ENCODE measurements around the gene ZNRF3. TPM values are rescaled to one million over a fixed set of nuclear protein-coding genes. Genes with fewer than 3 reads are reported as not detected.

The ZNRF3 gene
- total and polyA plus RNA-seq, 2 experiments from 2014 or later = 0.56 to 3.9 TPM

DNA sequence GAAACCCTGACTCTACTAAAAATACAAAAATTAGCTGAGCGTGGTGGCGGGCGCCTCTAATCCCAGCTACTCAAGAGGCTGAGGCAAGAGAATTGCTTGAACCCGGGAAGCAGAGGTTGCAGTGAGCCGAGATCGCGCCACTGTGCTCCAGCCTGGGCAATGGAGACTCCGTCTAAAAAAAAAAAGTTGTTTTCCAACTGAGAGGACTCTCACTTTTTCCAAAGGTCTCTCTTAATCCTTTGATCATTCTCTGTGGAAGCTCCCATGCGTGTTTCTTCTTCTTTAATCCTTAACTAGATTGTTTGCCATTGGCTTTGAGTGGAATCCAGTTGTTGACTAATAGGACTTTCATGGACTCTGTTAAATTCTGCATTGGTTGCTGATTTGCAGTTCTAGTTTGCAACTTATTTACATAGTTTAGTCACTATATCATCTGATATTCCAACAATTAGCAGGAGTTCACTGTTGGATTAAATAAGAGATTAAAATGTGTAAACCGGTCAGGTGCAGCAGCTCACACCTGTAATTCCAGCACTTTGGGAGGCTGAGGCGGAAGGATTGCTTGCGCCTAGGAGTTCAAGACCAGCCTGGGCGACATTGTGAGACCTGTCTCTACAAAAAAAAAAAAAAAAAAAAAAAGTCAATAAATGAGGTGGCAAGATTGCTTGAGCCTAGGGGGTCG, 98.6 kb downstream of the ZNRF3 start:
- Histone ChIP-seq H3K27ac (no peak overlapping the region), H3K27me3 (replicated peaks; ENCODE audit: insufficient read depth) (no peaks in the 10 kb centered on the region), H3K4me3 (no peak overlapping the region), H3K9ac (no peak overlapping the region), H3K9me2 (ENCODE audit: insufficient read depth) (no peaks in the 10 kb centered on the region), H3K4me1 (ENCODE audit: insufficient read depth) (peaks cover 19% of the 10 kb centered on the region), H4K20me1 (ENCODE audit: insufficient read depth) (no peaks in the 10 kb centered on the region), H2AFZ (no peak overlapping the region), H3K79me2 (ENCODE audit: insufficient read depth) (0 out of 2 replicates have a peak, but pooled peaks cover 4% of the 10 kb centered on the region), H3K36me3 (ENCODE audit: low read depth) (no peaks in the 10 kb centered on the region), H3K4me2 (ENCODE audit: unreplicated experiment) (no peak overlapping the region), H3F3A (ENCODE audit: insufficient read depth) (no peaks in the 10 kb centered on the region), H3K9me3 (ENCODE audit: low read depth) (no peaks in the 10 kb centered on the region)
- 92 to 93% methylated on average over 14 of the region's 14 CpGs for WGBS, 2 experiments (ENCODE audit: low coverage in 1 of 2, low lambda C conversion rate in 2 of 2, missing lambda C conversion rate in 2 of 2)
- DNase-seq = no peak
- in situ Hi-C loops (cut with MboI) = no loop called here
- TF ChIP-seq EZH2phosphoT487 (IDR thresholded peaks at IDR 0.05; ENCODE audit: insufficient read depth, low read depth) = no peak
- TF ChIP-seq EZH2 (IDR thresholded peaks at IDR 0.05; ENCODE audit: insufficient read depth, poor library complexity, severe bottlenecking) = no peak

DNA sequence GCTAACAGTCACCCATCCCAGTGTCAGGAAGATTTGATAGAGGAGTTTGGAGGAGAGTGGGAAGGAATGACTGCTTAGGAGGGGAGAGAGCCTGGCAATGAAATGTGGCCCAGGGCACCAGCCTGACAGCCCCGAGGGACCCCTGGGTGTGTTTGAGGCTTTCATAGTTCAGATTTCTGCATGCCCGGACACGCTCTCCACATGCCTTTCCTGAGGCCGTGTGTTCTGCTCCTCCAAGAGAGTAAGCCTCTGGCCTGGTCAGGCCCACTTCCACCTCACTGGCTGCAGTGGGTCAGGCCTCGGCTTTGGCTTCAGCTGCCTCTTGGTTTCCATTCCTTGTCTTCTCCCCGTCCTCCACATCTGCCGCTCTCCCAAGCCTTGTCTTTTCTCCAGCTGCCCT, 99.8 kb downstream of the ZNRF3 start:
- Histone ChIP-seq H3K79me2 (ENCODE audit: insufficient read depth) (0 out of 2 replicates have a peak, but pooled peaks cover 4% of the 10 kb centered on the region), H3K4me1 (ENCODE audit: insufficient read depth) (peaks cover 7% of the 10 kb centered on the region), H3K27ac (no peak overlapping the region), H3K9ac (no peak overlapping the region), H3K4me2 (ENCODE audit: unreplicated experiment) (no peak overlapping the region), H4K20me1 (ENCODE audit: insufficient read depth) (no peaks in the 10 kb centered on the region), H3K9me2 (ENCODE audit: insufficient read depth) (no peaks in the 10 kb centered on the region), H3K9me3 (ENCODE audit: low read depth) (no peaks in the 10 kb centered on the region), H3K4me3 (no peak overlapping the region), H3F3A (ENCODE audit: insufficient read depth) (no peaks in the 10 kb centered on the region), H3K36me3 (ENCODE audit: low read depth) (no peaks in the 10 kb centered on the region), H3K27me3 (replicated peaks; ENCODE audit: insufficient read depth) (no peaks in the 10 kb centered on the region), H2AFZ (no peak overlapping the region)
- no peak for DNase-seq
- WGBS, 2 experiments (ENCODE audit: low coverage in 1 of 2, low lambda C conversion rate in 2 of 2, missing lambda C conversion rate in 2 of 2) = 88 to 90% methylated on average over 7 of the region's 7 CpGs
- TF ChIP-seq EZH2phosphoT487 (IDR thresholded peaks at IDR 0.05; ENCODE audit: insufficient read depth, low read depth) (no peak), EZH2 (IDR thresholded peaks at IDR 0.05; ENCODE audit: insufficient read depth, poor library complexity, severe bottlenecking) (no peak)
- in situ Hi-C loops (cut with MboI) = no loop called here

DNA sequence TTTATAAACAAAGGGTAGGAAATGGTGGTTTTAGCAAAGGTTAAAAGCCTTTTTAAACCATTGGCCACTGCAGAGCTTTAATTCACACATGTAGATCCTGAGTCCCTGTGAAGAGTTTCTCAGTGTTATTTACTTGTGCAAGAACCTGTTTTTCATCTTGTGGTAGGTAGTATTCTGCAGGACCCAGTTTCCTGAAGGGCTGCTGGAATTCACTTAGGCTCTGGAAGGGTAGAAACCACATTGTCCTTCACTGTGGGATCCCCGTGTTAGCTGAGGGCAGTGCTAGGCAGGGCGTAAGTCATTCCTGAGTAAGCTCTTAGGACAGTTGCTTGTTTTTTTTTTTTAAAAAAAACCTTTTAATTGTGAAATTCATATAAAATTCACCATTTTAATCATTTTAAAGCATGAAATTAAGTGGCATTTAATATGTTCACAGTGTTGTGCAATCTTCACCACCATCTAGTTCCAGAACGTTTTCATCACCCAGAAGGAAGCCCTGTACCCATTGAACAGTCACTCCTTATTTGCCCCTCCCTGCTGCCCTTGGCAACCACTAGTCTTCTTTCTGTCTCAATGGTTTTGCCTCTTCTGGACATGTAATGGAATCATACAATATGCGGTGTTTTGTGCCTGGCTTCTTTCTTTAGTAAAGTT, 100.5 kb downstream of the ZNRF3 start:
- H3K9me3 ChIP-seq (ENCODE audit: low read depth) = no peaks in the 10 kb centered on the region
- H2AFZ ChIP-seq = no peak overlapping the region
- no peak overlapping the region for H3K9ac ChIP-seq
- no peaks in the 10 kb centered on the region for H4K20me1 ChIP-seq (ENCODE audit: insufficient read depth)
- no peak overlapping the region for H3K4me2 ChIP-seq (ENCODE audit: unreplicated experiment)
- H3K36me3 ChIP-seq (ENCODE audit: low read depth) = no peaks in the 10 kb centered on the region
- no peaks in the 10 kb centered on the region for H3K27me3 ChIP-seq (replicated peaks; ENCODE audit: insufficient read depth)
- in situ Hi-C loops (cut with MboI) = no loop called here
- no peak overlapping the region for H3K27ac ChIP-seq
- no peak overlapping the region for H3K4me3 ChIP-seq
- peaks cover 6% of the 10 kb centered on the region; the same call in 1 of the 2 replicates for H3F3A ChIP-seq (ENCODE audit: insufficient read depth)
- 0 out of 2 replicates have a peak, but pooled peaks cover 4% of the 10 kb centered on the region for H3K79me2 ChIP-seq (ENCODE audit: insufficient read depth)
- peak; percentile 50 for DNase-seq
- H3K4me1 ChIP-seq (ENCODE audit: insufficient read depth) = peaks cover 7% of the 10 kb centered on the region
- H3K9me2 ChIP-seq (ENCODE audit: insufficient read depth) = no peaks in the 10 kb centered on the region
- no peak for TF ChIP-seq EZH2 (IDR thresholded peaks at IDR 0.05; ENCODE audit: insufficient read depth, poor library complexity, severe bottlenecking)
- no peak for TF ChIP-seq EZH2phosphoT487 (IDR thresholded peaks at IDR 0.05; ENCODE audit: insufficient read depth, low read depth)
- WGBS, 2 experiments (ENCODE audit: low coverage in 1 of 2, low lambda C conversion rate in 2 of 2, missing lambda C conversion rate in 2 of 2) = 51 to 54% methylated on average over 4 of the region's 4 CpGs

DNA sequence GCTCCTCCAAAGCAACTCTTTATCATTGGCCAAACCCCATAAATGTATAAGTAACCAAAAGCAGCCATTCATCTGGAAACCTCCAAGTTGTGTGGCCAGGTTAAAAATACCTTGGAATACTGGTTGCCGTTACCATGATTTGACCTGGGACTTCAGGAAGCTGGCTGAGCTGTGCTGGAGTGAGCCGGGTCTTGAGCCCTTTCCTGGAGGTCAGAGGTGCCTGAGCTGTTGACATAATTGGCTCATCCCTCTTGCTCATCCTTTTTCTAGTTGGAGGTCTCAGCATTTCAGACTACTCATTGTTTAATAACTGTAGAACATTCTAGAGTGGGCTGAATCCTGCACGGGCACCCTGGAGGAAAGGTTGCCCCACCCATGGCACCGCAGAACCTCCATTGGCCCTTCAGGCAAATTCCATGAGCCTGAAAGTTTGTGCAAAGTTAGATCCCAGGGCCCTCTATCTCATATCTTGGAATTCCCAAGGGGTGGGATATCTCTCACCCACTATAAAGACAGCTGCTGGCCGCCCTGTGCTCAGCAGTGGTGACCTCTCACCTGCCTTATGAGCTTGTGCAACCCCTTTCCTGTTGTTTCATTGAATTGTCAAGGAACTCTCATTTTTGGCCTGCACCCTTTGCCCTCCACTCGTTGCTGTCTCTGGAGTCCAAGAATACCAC, 101.2 kb downstream of the ZNRF3 start:
- no peaks in the 10 kb centered on the region for H3K36me3 ChIP-seq (ENCODE audit: low read depth)
- H3K4me3 ChIP-seq = no peak overlapping the region
- WGBS, 2 experiments (ENCODE audit: low coverage in 1 of 2, low lambda C conversion rate in 2 of 2, missing lambda C conversion rate in 2 of 2) = 78 to 80% methylated on average over 6 of the region's 6 CpGs
- in situ Hi-C loops (cut with MboI) = no loop called here
- no peaks in the 10 kb centered on the region for H3K27me3 ChIP-seq (replicated peaks; ENCODE audit: insufficient read depth)
- no peaks in the 10 kb centered on the region for H4K20me1 ChIP-seq (ENCODE audit: insufficient read depth)
- H3K4me2 ChIP-seq (ENCODE audit: unreplicated experiment) = no peak overlapping the region
- peaks cover 7% of the 10 kb centered on the region for H3K4me1 ChIP-seq (ENCODE audit: insufficient read depth)
- H3K9me2 ChIP-seq (ENCODE audit: insufficient read depth) = no peaks in the 10 kb centered on the region
- 0 out of 2 replicates have a peak, but pooled peaks cover 4% of the 10 kb centered on the region for H3K79me2 ChIP-seq (ENCODE audit: insufficient read depth)
- TF ChIP-seq EZH2 (IDR thresholded peaks at IDR 0.05; ENCODE audit: insufficient read depth, poor library complexity, severe bottlenecking) (no peak), EZH2phosphoT487 (IDR thresholded peaks at IDR 0.05; ENCODE audit: insufficient read depth, low read depth) (no peak)
- H3K27ac ChIP-seq = no peak overlapping the region
- no peak for DNase-seq
- H3K9ac ChIP-seq = no peak overlapping the region
- H3K9me3 ChIP-seq (ENCODE audit: low read depth) = no peaks in the 10 kb centered on the region
- H3F3A ChIP-seq (ENCODE audit: insufficient read depth) = peaks cover 10% of the 10 kb centered on the region; the same call in 1 of the 2 replicates
- no peak overlapping the region for H2AFZ ChIP-seq
